HL-60/S4 treated with retinoic acid at 250 ng/mL for 4 days and 3 days (cell line): ENCODE results near the gene CEP120.
"Not testable (repeated sequence)": the region's sequence is repeated elsewhere in the genome, so short reads cannot be mapped to it uniquely, and the experiment has no call there.

Source experiments
- in situ Hi-C: fragments of 300-500 bp; cut with MboI; formaldehyde crosslinking; loops from 2 replicates; pipeline ENCODE4 v1.7.0; 2022; ENCODE audit warnings: low sequenced_read_pairs

The CEP120 gene

GRCh38 chr5:123439709-123440108 lies 16.5 kb upstream of the CEP120 start:
- in situ Hi-C loops: no loop called here

- in situ Hi-C loops: no loop called here
Observed at GRCh38 chr5:123438902-123439301, 15.7 kb upstream of the CEP120 start.

- in situ Hi-C loops: no loop called here
Observed at GRCh38 chr5:123438244-123438643, 15.0 kb upstream of the CEP120 start.

DNA sequence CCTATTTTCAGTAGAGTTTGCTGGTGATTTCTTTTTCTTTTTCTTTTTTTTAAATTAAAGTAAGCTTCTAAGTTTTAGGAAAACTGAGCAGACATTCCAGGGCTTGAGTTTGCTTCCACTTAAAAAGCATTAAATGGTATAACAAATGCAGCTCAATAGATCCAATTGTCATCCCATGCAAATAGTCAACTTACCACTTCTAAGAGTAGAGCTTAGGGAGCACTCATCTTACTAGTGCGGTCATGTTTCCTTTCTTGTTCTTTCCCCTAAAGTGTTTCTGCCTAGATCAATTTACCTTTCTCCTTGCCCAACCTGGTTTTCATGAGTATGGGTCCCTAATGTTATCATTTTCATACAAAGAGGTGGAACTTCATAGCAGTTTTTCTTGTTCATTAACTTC lies 13.0 kb upstream of the CEP120 start:
- in situ Hi-C loops: no loop called here

- in situ Hi-C loops: no loop called here
Observed at GRCh38 chr5:123434796-123435195, 11.6 kb upstream of the CEP120 start.

GRCh38 chr5:123433596-123433995 lies 10.4 kb upstream of the CEP120 start:
- in situ Hi-C loops: no loop called here

GRCh38 chr5:123430441-123430840 lies 7.2 kb upstream of the CEP120 start:
- in situ Hi-C loops: not testable (repeated sequence)

DNA sequence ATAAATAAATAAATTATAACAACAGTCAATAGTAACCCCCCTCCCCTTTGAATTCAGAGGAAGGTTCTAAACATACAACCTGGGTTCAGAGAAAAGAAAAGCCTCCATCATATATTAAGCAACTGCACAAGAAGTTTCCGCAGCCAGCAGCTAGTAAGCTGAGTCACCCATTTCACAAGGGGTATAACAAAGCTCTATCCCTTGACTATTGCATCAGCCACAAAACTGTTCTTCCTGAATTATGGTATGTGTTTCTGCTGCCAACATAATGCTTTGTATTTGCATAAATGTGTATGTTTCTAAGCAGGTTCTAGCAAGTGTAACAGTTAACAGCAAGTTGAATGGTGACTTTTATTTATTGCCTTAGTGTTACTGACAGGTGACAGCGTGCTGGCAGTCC lies 6.8 kb upstream of the CEP120 start:
- in situ Hi-C loops: no loop called here

DNA sequence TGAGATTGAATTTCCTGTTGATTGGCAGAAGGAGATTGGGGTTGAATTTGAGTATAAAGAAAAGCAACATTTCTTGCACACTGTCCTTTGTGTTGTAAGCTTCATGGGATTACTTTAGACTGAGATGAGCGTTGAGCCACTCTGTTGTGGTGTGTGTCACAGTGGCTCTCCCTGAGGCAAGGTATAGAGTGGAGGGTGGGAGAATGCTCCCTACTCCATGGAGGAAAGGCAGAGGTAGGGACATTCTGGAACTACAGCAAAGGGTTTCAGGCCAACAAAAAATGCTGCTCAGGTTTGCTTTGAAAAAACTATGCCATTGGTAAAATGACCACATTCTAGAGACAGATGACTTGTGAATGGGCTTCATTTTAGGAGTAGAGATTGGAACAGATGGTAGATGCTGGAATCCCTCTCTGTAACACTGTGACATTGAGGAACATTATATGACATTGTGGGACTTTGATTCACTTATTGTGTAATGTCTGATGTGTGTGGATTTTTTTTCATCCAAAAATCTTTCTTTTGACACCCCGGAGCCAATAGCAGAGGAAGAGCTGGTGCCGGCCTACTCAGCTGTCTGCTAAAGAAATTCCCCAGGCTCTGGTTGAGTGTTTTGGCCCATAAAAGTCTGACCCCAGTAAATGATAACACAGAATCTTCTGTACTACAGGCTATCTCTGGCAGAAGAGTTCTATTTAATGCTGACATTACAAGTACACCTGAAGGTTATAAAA lies 6.2 kb upstream of the CEP120 start:
- in situ Hi-C loops: no loop called here

- in situ Hi-C loops: no loop called here
Observed at GRCh38 chr5:123428521-123429220, 5.5 kb upstream of the CEP120 start.

- in situ Hi-C loops: no loop called here
Observed at GRCh38 chr5:123427281-123427680, 4.1 kb upstream of the CEP120 start.

- in situ Hi-C loops: no loop called here
Observed at GRCh38 chr5:123425431-123425830, 2.2 kb upstream of the CEP120 start.

DNA sequence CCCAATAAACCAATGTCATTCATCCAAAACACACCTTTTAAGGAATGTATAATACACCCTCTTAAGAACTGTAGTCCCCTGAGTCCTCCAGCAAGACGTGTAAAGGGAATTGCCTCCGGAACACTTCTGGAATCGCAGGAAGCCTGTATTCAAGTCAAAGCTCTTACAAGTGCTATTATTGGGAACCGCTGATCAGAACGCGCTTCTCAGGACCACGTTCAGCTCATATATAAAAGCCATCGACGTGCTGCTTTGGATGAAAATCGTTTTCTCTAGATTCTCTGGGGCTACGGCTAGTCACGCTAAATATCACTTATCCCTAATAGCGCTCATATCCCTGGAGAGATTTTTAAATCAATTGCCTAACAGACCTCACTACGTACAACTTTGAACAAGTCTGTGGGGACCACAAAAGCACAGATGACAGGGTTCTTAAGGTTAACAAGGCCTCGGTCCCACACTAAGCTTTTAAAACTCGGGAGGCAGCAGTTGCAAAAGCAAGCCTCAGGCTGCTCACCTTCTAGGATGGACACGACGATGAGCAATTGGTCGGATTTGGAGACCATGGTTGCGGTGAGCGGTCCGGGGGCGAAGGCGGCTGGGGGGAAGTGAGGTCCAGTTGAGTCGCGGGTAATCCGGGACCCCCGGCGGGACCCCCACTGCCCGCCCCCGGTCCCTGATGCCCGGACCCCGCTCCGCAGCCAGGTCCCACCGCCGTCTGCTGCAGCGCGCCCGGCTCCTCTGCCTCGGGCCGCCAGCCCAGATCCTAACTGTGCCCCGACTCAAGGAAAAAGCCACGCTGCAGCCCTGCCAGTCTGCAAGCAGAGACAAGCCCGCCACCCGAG lies 548 bp downstream of the CEP120 start:
- in situ Hi-C loops: no loop called here

GRCh38 chr5:123421773-123422172 lies 1.4 kb downstream of the CEP120 start:
- in situ Hi-C loops: no loop called here

DNA sequence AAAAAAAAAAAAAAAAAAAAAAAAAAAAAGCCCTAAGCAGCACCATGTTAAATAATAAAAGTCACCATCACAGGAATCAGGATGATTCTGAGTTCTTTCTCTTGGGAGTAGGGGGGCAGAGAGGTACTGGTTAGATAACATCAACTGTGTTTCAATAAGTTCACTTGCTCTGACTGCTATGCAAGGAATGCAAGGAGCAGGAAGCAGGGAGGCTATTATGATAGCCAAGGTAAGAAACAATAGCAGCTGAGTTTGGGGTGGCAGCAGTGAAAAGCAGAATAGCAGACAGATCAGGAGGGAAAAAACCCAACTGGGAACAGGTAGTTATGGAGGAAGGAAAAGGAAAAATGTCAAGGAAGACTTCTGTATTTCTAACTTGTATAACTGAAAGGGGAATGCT lies 8.2 kb downstream of the CEP120 start:
- in situ Hi-C loops: no loop called here

DNA sequence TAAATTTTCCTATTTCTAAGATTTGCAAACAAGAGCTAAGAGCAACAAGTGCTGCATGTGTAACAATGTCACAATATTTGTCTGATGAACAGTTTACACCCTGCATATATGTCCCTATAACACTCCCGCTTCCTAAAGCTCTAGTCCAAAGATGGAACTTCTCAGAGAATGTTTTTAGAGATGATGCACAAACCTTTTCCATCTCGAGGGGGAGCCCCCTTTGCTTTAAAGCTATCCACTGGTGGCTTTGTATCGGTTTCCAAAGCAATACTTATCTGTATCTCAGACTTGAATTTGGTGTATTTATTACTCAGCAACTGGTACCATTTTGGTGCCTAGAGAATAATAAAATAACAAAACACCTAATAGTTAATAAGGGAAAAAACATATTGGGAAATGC lies 11.0 kb downstream of the CEP120 start:
- in situ Hi-C loops: no loop called here

DNA sequence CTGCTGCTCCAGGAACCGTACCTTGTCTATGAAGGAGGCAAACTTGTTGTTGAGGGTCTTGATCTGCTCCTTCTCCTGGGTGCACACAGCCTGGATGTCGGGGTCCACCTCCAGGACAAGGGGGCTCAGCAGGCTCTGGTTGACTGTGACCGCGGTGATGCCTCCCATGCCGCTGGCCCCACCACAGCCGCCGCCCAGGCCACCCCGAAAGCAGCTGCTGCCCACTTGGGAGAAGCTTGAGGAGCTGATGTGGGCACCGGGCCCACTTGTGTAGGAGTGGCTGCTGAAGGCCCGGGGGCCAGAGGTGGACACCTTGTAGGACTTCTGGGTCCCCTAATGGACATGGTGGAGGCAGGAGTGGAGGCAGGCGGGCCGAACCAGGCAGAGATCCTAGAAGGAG lies 21.2 kb downstream of the CEP120 start:
- in situ Hi-C loops: not testable (repeated sequence)

DNA sequence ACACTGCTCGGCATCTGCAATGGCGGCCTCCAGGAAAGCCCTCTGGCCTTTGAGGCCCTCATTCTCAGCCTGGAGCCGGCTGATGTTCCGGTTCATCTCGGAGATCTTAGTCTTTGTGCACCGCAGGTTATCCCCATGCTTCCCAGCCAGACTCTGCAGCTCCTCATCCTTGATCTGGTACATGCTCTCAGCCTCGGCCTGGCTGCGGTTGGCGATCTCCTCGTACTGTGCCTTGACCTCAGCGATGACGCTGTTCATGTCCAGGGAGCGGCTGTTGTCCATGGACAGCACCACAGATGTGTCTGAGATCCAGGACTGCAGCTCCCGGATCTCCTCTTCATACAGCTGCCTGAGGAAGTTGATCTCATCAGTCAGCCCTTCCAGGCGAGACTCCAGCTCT lies 21.9 kb downstream of the CEP120 start:
- in situ Hi-C loops: no loop called here

DNA sequence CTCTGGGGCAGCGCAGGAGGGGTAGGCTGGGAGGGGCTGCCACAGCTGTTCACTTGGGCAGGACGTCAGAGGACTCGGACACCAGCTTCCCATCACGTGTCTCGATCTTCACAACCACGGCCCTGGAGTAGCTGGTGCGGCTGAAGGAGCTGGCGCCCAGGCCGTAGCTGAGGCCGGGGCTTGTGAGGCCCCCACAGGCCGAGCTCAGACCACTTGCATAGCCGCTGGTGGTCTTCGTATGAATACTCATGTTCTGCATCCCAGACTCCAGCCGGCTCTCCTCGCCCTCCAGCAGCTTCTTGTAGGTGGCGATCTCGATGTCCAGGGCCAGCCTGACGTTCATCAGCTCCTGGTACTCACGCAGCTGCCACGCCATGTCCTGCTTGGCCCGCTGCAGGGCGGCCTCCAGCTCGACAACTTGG lies 22.3 kb downstream of the CEP120 start:
- in situ Hi-C loops: not testable (repeated sequence)

DNA sequence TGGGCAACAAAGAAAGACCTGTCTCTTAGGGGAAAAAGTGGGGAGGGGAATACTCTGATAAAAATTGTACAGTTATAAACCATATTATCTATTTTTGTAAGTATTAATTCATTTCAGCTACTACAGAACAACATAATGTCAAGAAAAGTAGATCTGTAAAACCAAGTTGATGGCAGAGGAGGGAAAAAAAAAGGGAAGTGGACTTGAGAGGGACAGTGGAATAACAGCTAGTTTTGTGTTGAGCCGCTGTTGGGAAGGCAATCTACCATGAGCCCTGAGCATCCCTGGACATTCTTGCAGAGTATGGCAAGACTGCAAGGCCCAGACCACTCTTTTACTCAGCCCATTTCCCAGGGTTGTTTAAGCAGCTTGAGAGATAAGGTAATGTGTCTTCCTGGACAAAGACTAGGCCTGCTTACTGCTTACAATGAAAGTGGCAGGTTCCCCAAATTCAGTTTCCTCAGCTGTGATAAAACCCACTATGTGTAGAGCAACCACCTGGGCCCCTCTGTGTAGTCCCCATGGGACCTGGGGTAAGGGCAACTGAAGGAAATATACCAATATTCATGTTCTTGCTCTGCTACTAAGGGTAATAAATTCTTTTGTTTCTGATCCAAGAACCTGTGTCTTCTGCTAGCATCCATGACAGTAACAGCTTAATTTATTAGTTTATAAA lies 25.0 kb downstream of the CEP120 start:
- in situ Hi-C loops: no loop called here

- in situ Hi-C loops: no loop called here
Observed at GRCh38 chr5:123397538-123397937, 25.7 kb downstream of the CEP120 start.
